Testis (tissue), 3 donors: ENCODE results near the gene COL4A1. TPM values are rescaled to one million over a fixed set of nuclear protein-coding genes. Genes with fewer than 3 reads are reported as not detected.

Experiments used
- DNase-seq: peaks from one replicate; pipeline ENCODE4 v3.0.0-alpha.2; 2019
- H3K27ac ChIP-seq, 2 donors: fragments of 200-600 bp; sonication (generic); one replicate each; pipeline ENCODE4 v1.5.1; 2019
- H3K27me3 ChIP-seq: fragments of 200-600 bp; sonication (generic); one replicate; pipeline ENCODE4 v1.5.1; 2019
- H3K36me3 ChIP-seq: fragments of 200-600 bp; sonication (generic); one replicate; pipeline ENCODE4 v1.5.1; 2017; ENCODE audit warnings: low read depth; ENCODE audit errors: missing control alignments
- H3K4me1 ChIP-seq: fragments of 200-600 bp; sonication (generic); one replicate; pipeline ENCODE4 v1.5.1; 2019
- H3K4me3 ChIP-seq, 2 donors: fragments of 200-600 bp; sonication (generic); one replicate each; pipeline ENCODE4 v1.5.1; 2017 to 2019
- H3K9me3 ChIP-seq: fragments of 200-600 bp; sonication (generic); one replicate; pipeline ENCODE4 v1.5.1; 2017
- CTCF ChIP-seq, 3 experiments: fragments of 450-650 bp in 2 of 3; fragments of 200-600 bp in 1 of 3; sonication (generic) in 1 of 3; IDR thresholded peaks; one replicate each; pipeline ENCODE4 v1.5.1; 2016 to 2019; ENCODE audit warnings: antibody characterized with exemption in 3 of 3, mild to moderate bottlenecking in 2 of 3, moderate library complexity in 1 of 3
- POLR2A ChIP-seq: fragments of 450-650 bp; IDR thresholded peaks from one replicate; pipeline ENCODE4 v1.6.1; 2017; ENCODE audit warnings: antibody characterized with exemption, mild to moderate bottlenecking, moderate library complexity
- WGBS, 2 donors: methylation state at CpG; one replicate each; pipeline ENCODE4 v1.1.5; 2018; 5-methylcytosine and 5-hydroxymethylcytosine counted together
- intact Hi-C: fragments of 100-400 bp; cut with DNase I; formaldehyde crosslinking; loops from one replicate; pipeline ENCODE4 v1.15.1; 2023; ENCODE audit warnings: low total_unique reads
- polyA plus RNA-seq: library from polyadenylated mRNA; stranded (reverse); fragments of 350-450 nt; fragmentation: Illumina TruSeq; extraction: RNeasy Lipid Tissue Mini Kit (QIAGEN cat#74804); gene quantifications from one replicate; pipeline ENCODE4 v1.2.3, GENCODE V29; 2014; ENCODE audit warnings: low read depth, low replicate concordance; ENCODE audit not compliant: insufficient read depth
- total RNA-seq, 2 donors: library from RNA; depleted of rRNA; stranded (reverse); fragments of >200 nt; gene quantifications; one replicate each; pipeline ENCODE4 v1.2.3, GENCODE V29; 2016

Gene COL4A1
- total and polyA plus RNA-seq, 3 donors from 2014 or later: 35.5 to 43.0 (median 39.0) TPM

GRCh38 chr13:110263888-110264287, 43.1 kb downstream of the COL4A1 start:
- Histone ChIP-seq H3K27ac (peak overlapping the region in 1 of 2 donors; percentile 68), H3K4me1 (peaks cover 29% of the 10 kb centered on the region), H3K4me3 (no peak overlapping the region), H3K36me3 (no peaks in the 10 kb centered on the region), H3K9me3 (no peaks in the 10 kb centered on the region), H3K27me3 (no peaks in the 10 kb centered on the region)
- peak; percentile 72 for DNase-seq
- 24 to 37% methylated on average over 4 to 5 of the region's 5 CpGs for WGBS, 2 donors
- TF ChIP-seq POLR2A (no peak), CTCF (IDR thresholded peaks at IDR 0.05) (no peak)
- intact Hi-C loops: no loop called here

DNA sequence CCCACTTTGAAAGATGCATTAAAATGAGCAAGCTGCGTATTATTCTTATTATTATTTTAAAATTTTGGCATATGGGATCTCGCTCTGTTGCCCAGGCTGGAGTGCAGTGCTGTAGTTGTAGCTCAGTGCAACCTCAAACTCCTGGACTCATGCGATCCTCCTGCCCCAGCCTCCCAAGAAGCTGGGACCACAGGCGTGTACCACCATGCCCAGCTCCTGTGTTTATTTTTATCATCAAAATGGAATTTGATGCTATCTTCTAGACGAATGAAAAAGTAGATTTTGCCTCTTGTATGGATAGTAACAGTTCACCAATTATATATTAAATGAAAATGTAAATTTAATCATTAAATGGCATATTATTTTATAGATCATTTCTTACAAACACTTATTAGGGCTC, 43.6 kb downstream of the COL4A1 start:
- no peak for DNase-seq
- H3K27me3 ChIP-seq: no peaks in the 10 kb centered on the region
- H3K4me3 ChIP-seq: no peak overlapping the region
- 52 to 58% methylated on average over 5 of the region's 5 CpGs for WGBS, 2 donors
- no peaks in the 10 kb centered on the region for H3K9me3 ChIP-seq
- intact Hi-C loops: no loop called here
- H3K36me3 ChIP-seq: no peaks in the 10 kb centered on the region
- no peak for TF ChIP-seq POLR2A
- no peak for TF ChIP-seq CTCF (IDR thresholded peaks at IDR 0.05)
- peak overlapping the region in 1 of 2 donors; percentile 1 for H3K27ac ChIP-seq
- peaks cover 29% of the 10 kb centered on the region for H3K4me1 ChIP-seq

DNA sequence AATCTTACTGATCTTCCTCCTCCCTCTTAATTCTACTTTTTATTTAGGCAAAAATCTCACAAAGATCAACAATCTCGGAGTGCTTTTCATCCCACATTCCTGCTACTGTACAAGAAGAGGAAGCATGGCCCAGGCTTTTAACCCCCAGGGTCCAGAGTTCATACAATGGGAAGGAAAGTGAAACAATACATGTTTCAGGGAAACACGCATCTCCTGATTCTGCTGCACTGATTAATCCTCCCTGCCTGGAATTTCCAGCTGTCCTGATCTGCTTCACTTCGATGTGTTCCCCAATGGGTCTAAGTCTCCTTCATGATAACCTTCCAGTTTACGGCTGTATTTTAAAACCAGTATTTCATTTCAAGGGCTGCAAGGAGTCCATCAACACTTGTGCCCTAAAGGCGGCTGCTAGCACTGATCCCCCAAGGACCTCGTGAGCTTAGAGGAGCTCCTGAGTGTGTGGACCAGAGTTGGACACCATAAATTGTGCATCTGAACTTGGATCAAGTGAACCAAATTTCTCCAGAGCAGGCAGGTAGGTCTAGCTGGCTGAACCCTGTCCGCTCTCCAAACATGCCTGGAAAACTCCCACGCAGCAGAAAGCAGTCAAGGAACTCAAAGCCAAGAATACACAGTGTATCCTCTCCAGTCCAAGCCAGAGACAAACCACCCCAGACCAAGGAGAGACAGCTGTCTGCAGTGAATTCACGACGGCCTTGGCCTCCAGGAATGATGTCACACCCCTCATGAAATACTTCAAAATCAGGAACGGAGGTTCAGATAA, 44.3 kb downstream of the COL4A1 start:
- peaks cover 29% of the 10 kb centered on the region for H3K4me1 ChIP-seq
- TF ChIP-seq POLR2A: no peak
- no peak for TF ChIP-seq CTCF (IDR thresholded peaks at IDR 0.05)
- H3K9me3 ChIP-seq: no peaks in the 10 kb centered on the region
- WGBS, 2 donors: 28 to 32% methylated on average over 11 of the region's 11 CpGs
- DNase-seq: peak; percentile 56
- no peak overlapping the region for H3K4me3 ChIP-seq
- no peaks in the 10 kb centered on the region for H3K27me3 ChIP-seq
- intact Hi-C loops: no loop called here
- H3K36me3 ChIP-seq: no peaks in the 10 kb centered on the region
- peak overlapping the region in 1 of 2 donors; percentile 1 for H3K27ac ChIP-seq

GRCh38 chr13:110262082-110262436, 44.9 kb downstream of the COL4A1 start:
- peak overlapping the region in 1 of 2 donors; percentile 1 for H3K27ac ChIP-seq
- no peaks in the 10 kb centered on the region for H3K9me3 ChIP-seq
- H3K4me1 ChIP-seq: peaks cover 29% of the 10 kb centered on the region
- H3K4me3 ChIP-seq: no peak overlapping the region
- WGBS, 2 donors: 81 to 86% methylated on average over 9 to 11 of the region's 11 CpGs
- no peaks in the 10 kb centered on the region for H3K27me3 ChIP-seq
- intact Hi-C loops: no loop called here
- no peak for DNase-seq
- TF ChIP-seq CTCF (IDR thresholded peaks at IDR 0.05) (no peak), POLR2A (no peak)
- H3K36me3 ChIP-seq: no peaks in the 10 kb centered on the region
